SH-SY5Y (cell line): ENCODE data around the gene ASB10.

Source experiments
- GATA2 ChIP-seq: IDR thresholded peaks from 2 replicates; pipeline ENCODE4 v1.6.1; 2011; ENCODE audit warnings: mild to moderate bottlenecking, low read depth, low read length
- GATA3 ChIP-seq: IDR thresholded peaks from 2 replicates; pipeline ENCODE4 v1.6.1; 2011; ENCODE audit warnings: low read depth, mild to moderate bottlenecking, low read length, moderate library complexity

ASB10 gene

DNA sequence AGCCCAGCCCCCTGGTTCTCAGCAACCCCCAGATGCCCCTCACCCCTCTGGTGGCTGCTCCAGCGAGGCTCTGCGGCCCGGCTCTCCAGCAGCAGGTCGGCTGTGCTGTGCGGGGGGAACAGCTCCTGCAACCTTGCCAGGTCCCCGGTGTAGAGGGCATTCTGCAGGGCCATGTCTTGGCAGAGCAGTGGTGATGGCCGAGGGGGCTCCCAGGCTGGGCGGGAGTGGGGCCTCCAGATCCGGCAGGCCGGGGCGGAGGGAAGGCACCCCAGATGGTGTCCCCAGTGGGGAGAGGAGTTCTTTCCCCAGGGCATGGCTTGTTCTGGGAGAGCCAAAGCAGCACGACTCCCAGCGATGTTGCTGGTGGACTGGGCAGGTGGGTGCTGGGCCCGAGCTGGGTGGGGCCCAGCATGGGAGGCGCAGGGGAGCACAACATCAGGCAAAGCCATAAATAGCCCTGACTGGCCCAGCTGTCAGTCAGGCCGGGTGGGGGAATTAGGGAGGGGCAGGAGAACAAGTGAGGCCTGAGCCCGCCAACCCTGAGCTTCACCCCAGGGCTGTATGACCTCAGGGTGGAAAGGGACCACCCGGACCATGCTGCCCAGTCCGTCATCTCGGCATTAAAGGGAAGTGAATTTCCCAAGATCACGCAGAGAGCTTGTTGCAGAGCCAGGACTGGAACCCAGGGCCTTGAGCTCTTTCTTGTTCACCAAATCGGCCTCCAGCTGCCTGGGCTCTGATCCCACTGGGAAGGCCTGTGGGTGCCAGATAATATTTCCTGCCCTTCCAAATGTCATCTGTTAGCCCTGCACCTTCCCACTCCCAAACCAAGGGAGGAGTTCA, 580 bp upstream of the ASB10 start:
- TF ChIP-seq GATA3 (no peak), GATA2 (no peak)

DNA sequence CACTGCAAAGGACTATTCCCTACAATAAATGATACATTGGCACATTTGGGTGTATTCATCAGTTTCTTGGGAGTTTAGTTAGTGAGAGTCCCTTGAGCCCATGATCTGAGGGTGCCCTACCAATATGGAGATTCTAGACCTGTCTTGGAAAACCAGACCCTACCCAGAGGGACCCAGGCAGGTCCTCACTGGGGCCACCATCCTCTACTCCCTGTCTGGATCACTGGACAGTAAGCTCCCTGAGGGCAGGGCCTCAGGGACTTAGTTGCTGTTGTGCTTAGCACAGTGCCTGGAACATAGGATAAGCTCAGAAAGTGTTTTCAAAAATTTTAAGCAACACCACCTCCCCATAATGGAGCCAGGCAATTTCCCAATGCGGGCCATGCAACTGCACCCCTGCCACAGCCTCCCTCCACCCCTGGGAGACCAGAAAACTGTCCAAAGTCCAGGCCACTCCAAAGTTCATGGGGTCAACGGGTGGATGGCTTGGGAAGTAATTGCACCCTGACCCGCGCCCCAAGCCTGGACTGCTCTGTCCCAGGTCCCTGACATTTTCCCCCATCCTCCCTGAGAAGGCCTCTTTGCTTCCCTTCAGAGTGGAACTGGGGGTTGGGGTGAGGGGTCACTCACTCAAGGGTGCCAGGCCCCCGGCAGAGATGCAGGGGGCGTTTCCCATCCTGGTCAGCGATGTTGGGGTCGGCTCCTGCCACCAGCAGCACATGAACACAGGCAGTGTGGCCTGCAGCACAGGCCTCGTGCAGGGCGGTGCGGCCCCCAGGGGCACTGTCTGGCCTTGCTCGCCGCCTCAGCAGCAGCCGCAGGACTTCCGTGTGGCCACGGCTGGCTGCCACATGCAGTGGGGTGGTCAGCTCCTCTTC, 1.0 kb downstream of the ASB10 start:
- TF ChIP-seq GATA2 (no peak), GATA3 (no peak)

DNA sequence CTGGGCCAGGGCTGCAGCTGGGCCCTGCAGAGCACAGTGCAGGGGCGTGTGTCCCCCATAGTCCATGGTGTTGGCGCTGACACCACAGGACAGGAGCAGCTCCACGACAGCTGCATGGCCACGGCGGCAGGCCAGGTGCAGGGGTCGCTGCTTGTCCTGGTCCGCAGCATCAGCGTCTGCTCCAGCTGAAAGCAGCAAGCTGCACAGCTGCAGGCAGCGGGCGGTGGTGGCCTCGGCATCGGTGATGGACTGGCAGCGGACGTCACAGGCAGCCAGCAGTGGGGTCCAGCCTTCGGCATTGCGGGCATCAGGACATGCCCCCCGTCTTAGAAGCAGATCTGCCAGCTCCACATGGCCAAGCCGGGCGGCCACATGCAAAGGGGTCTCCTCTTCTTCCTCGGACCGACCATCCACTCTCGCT, 6.0 kb downstream of the ASB10 start:
- TF ChIP-seq GATA2 (no peak), GATA3 (no peak)

DNA sequence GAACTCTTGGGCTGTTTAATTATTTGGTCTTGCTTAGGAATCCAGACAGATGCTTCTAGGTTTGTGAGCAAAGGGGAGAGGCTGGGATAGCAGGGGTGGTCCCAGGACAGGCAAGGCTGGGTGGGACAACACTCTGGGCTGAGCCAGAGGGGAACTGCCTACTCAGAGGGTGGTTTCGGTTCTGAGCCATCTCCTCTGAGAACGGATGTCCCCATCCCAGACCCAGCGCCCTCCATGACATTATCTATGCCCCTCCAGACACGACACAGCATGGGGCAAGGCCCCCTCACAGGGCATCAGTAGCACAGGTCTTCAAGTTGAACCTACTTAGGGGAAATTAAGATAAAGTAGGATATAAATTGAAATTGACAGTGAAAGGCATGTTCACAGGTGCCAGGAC, 7.1 kb downstream of the ASB10 start:
- no peak for TF ChIP-seq GATA3
- no peak for TF ChIP-seq GATA2

DNA sequence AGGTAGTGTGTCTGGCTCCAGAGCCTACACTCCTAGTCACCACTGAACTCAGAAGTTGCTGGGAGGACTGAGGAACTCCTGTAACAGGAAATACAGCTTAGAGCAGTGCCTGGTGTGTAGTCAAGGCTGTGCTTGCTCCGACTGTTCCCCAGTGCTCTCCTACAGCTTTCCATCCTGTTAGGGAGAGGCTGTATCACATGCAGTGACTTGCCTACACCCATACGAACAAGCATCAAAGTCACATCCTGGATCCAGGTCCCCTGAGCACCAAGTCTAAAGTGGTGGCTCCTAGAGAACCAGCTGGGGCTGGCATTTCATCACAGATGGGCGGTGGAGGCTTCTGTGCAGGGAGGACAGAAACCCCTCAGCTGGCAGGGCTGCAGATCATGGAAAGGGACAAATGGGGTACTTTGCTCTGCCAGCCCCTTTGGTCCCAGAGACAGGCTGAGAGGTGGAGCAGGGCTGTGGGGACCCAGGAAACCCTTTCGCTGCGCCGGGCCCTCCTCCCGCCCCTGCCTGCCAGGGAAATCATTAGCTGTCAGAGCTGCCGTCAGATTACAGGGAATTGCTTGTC, 7.7 kb downstream of the ASB10 start:
- no peak for TF ChIP-seq GATA3
- no peak for TF ChIP-seq GATA2

DNA sequence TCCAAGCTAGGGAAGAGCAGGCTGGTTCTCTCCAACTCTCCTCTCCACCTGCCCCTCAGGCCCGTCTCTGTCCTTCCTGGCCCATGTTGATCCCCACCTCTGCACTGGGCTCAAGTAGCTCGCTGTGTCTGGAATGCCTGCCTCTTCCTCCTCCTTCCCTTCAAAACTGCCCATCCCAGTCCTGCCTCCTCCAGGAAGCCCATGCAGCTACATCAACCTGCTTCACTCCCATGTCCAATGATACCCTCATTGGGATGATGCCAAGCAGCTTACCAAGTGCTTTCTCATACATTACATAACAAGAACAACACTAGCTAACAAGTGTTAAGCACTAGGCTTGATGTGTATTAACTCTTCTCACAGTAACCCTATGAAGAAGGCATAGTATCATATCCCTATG, 8.2 kb downstream of the ASB10 start:
- TF ChIP-seq GATA3, result no peak
- TF ChIP-seq GATA2, result no peak

DNA sequence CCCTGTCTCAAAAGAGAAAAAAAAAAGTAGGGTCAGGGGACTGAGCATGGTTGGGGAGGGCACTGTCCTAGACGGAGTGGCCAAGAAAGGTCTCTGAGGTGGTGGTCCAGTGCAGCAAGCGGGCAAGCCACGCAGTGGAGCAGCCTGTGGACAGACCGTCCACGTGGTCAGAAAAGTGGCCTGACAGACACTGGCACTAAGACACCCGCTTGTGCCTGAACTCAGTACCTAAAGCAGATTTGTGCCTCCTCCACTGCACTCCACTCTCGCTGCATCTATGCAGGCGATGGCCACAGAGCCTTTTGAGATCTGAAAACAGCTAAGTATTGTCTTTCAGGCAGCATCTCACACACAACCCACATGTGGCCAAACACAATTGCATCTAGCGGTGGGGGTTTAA, 8.8 kb downstream of the ASB10 start:
- TF ChIP-seq GATA3 (no peak), GATA2 (no peak)

DNA sequence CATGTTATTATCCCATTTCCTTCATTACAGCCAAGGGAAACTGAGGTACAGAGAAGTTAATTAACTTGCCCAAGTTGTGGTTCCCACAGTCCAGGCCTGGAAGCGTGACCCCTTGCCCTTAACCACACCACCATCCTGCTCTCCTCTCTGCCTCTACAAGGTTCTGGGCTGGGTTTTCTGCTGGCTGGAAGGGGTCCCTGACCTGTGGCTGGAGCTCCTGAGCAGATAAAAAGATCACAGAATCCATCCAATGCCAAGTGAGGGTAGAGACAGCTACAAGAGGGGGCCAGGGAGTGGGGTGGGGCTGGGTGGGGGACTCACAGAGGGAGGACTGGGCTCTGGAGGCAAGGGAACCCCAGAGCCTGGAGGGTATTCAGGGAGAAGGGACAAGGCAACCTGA, 9.7 kb downstream of the ASB10 start:
- TF ChIP-seq GATA3 (no peak), GATA2 (no peak)

DNA sequence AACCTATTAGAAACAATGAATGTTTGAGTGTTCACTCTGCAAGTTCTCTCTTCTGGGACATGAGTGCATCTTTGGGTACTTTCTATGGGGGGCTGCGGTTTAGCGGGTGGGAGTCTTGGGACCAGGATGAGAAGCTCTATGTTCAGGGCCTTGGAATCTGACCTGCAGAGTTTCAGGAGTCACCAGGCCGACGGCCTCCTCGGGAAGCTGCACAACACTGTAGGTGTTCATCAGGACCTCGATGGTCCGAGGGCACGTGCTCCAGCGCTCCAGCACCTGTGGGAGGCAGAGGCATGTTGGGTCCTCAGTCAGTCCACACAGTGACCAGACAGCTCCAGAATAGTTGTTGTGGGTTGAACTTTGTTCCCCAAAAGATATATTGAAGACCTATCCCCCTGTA, 10.6 kb downstream of the ASB10 start:
- TF ChIP-seq GATA3 (no peak), GATA2 (no peak)

DNA sequence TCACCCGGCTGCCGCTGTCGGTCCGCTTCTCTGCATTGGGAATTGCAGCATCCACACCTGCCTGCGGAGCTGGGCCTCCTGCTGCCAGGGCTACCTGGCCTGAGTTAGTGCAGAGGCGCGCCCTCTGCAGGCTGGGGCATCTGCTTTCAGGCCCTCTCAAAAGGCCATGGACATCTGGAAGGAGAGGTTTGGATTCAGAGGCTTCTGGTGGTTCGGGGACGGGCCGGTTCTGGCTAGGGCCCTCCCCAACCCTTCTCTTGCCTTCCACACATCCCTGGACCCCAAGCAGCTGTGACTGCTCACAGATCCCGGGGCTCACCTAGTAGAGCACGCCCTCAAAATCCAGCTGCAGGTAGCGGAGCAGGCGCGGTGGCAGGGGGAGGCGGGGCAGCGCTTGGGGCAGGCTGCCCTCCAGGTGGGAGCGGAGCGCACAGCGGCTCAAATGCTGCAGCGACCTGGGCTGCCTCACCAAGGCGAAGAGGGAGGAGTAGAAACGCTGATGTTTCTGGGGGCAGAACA, 11.2 kb downstream of the ASB10 start:
- no peak for TF ChIP-seq GATA3
- TF ChIP-seq GATA2, result no peak

DNA sequence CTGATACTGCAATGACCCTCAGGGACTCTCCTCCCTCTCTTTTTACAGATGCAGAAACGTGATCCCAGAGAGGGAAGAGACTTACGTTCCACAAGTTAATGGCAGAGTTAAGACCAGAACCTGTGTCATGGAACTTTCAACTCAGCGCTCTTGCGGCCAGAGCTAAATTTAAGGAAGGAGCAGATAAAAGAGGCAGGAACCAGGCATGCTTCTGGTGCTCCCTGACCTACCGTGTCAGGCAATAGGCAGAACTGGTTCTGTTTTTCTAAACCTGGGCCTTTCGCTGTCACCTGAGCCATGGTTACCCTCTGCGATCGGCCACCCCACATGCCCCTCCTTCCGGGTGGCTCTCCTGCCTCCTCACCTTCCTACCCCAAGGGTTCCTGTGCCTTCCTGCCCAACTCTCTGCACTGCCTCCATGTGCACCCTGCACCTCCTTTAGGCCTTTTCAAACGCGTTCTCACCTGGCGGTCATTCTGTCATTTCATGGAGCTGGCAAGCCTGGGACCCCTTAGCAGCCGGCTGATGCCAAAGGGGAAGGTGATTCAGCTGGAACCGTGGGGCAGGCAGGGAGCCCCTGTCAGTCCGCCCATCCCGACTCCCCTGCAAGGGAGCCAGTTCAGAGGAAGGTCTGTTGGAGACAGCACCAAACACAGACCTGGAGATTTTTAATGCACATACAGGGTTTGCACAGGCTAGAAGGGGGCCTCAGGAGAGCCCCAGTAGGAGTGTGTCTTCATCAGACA, 11.8 kb downstream of the ASB10 start:
- TF ChIP-seq GATA2, result no peak
- no peak for TF ChIP-seq GATA3

DNA sequence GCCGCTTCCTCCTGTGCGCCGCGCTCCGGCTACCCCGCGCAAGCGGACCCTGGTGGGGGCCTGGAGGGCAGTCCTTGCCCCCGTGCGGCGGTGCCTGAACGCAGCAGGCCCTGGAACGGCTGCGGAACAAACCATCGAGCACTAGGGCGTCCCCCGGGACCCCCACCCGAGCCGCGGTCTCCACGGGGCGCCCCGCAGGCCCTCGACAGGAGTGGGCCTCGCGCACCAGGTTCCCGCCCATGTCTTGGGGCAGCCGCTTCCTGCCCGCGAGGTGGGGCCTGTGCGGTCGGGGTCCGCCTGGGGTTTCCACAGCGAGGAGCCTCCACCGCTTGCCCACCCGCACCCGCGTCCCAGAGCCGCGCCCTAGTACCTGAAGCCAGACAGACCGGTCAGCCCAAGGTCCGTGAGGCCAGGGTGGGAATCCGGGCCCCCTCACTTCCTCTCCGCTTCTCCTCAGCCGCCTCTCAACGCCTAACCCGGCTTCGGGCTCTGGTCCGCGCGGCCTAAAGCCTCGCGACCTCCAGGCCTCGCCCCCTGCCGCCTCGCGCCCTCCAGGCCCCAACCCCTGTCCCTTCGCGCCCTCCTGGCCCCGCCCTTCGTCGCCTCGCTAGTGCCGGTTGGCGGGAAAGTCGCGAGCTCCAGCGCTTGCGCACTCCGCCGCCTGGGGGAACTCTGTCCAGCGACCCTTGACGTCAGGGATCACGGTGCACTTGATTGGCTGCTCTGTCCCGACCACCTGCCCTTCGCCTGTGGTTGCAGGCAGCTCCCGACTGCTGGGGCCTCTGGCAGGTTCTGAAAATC, 12.6 kb downstream of the ASB10 start:
- TF ChIP-seq GATA2 (no peak), GATA3 (no peak)

DNA sequence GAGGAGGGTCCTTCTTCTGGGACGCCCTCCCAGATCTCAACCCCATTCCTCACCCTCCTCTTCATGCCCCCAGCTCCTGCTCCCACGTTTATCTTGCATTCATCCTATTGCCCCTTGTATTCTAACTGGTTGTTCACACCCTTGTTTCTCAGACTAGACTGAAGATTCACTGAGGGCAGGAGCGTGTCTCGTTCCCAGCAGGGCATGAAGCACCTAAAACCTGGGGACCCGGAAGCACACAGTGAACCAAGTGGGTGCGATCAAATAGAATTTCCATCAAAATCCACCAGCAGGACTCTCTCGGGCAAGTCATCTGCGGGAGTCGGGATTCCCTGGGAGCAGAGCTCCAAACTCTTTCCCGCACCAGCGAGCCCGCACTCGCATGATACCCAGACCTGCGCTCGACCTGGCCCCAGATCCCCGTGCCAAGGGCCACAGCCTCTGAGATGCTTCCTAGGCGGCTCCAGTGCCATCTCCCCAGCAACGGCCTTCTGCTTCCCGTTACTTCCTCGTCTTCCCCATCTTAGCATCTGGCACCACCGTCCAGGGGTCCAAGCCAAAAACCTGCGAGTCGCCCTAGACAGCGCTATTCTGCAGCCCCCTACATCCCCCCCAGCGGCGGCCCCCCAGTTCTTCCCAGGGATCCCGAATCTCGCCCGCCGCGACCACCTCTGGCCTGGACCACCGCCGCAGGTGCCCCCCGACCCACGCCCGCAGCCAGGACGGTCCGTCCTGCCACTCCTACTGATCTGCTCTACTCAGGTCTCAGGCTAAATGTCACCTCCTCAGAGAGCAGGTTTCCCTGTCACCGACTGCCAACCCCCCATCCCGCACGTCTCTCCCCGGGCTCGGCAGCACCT, 13.4 kb downstream of the ASB10 start:
- TF ChIP-seq GATA3, result no peak
- TF ChIP-seq GATA2, result no peak
